DOHH2 (cell line): Measurements from ENCODE around the gene CDH24.

ENCODE experiments used
- H3F3A ChIP-seq: fragments of 200-600 bp; sonication (generic), shearing (Covaris generic); 2 replicates; pipeline ENCODE4 v1.6.0; 2016; ENCODE audit warnings: antibody characterized with exemption, mild to moderate bottlenecking; ENCODE audit not compliant: control insufficient read depth, insufficient read depth
- H3K27ac ChIP-seq: fragments of 200-600 bp; sonication (generic); 2 replicates; pipeline ENCODE4 v1.5.1; 2014; ENCODE audit warnings: low read depth, mild to moderate bottlenecking, low read length, moderate library complexity
- H3K27me3 ChIP-seq: fragments of 200-600 bp; sonication (generic); 2 replicates; pipeline ENCODE4 v1.6.1; 2014; ENCODE audit warnings: mild to moderate bottlenecking, low read length, mixed read lengths; ENCODE audit not compliant: control insufficient read depth
- H3K36me3 ChIP-seq: fragments of 200-600 bp; sonication (generic); 2 replicates; pipeline ENCODE4 v1.6.1; 2014; ENCODE audit warnings: mild to moderate bottlenecking, low read length, moderate library complexity, mixed read lengths; ENCODE audit not compliant: control insufficient read depth
- H3K4me1 ChIP-seq: fragments of 200-600 bp; sonication (generic); 2 replicates; pipeline ENCODE4 v1.6.1; 2014; ENCODE audit warnings: mild to moderate bottlenecking, low read length, mixed read lengths; ENCODE audit not compliant: control insufficient read depth
- H3K4me2 ChIP-seq: fragments of 200-600 bp; sonication (generic); 2 replicates; pipeline ENCODE4 v1.6.0; 2014; ENCODE audit warnings: mild to moderate bottlenecking, low read length, moderate library complexity
- H3K4me3 ChIP-seq: fragments of 200-600 bp; sonication (generic); 2 replicates; pipeline ENCODE4 v1.5.1; 2014; ENCODE audit warnings: mild to moderate bottlenecking, low read length, mixed read lengths
- H3K79me2 ChIP-seq: fragments of 200-600 bp; sonication (generic); 2 replicates; pipeline ENCODE4 v1.6.1; 2014; ENCODE audit warnings: mild to moderate bottlenecking, low read length, mixed read lengths; ENCODE audit not compliant: control insufficient read depth
- H3K9me2 ChIP-seq: fragments of 200-600 bp; sonication (generic); replicated peaks from 2 replicates; pipeline ENCODE4 v1.6.1; 2014; ENCODE audit warnings: mild to moderate bottlenecking, low read length, mixed read lengths; ENCODE audit not compliant: control insufficient read depth
- H3K9me3 ChIP-seq: fragments of 200-600 bp; sonication (generic); 2 replicates; pipeline ENCODE4 v1.6.1; 2014; ENCODE audit warnings: antibody characterized with exemption, low read length, mixed read lengths; ENCODE audit not compliant: control insufficient read depth, insufficient read depth
- H4K20me1 ChIP-seq: fragments of 200-600 bp; sonication (generic); 2 replicates; pipeline ENCODE4 v1.6.0; 2014; ENCODE audit warnings: low read depth, mild to moderate bottlenecking, antibody characterized with exemption, low read length, moderate library complexity; ENCODE audit not compliant: control insufficient read depth, insufficient read depth
- CTCF ChIP-seq: fragments of 200-600 bp; sonication (generic); IDR thresholded peaks from one replicate; pipeline ENCODE4 v1.5.1; 2014; ENCODE audit warnings: antibody characterized with exemption, mild to moderate bottlenecking, low read depth, low read length; ENCODE audit not compliant: poor library complexity, severe bottlenecking
- EZH2phosphoT487 ChIP-seq: fragments of 200-600 bp; sonication (generic); IDR thresholded peaks from 2 replicates; pipeline ENCODE4 v1.6.1; 2017; ENCODE audit warnings: borderline replicate concordance, mild to moderate bottlenecking, antibody characterized with exemption, low read length, moderate library complexity, mixed read lengths

Gene CDH24

GRCh38 chr14:23047751-23048693 lies 9.3 kb downstream of the CDH24 start:
- Histone ChIP-seq H3K27me3 (no peaks in the 10 kb centered on the region), H3K9me3 (no peaks in the 10 kb centered on the region), H3K4me1 (no peaks in the 10 kb centered on the region), H3K79me2 (no peaks in the 10 kb centered on the region), H3K4me2 (no peak overlapping the region), H4K20me1 (no peaks in the 10 kb centered on the region), H3K9me2 (no peaks in the 10 kb centered on the region), H3K36me3 (no peaks in the 10 kb centered on the region), H3F3A (no peaks in the 10 kb centered on the region), H3K4me3 (no peak overlapping the region), H3K27ac (no peak overlapping the region)
- no peak for TF ChIP-seq EZH2phosphoT487
- TF ChIP-seq CTCF, result no peak

DNA sequence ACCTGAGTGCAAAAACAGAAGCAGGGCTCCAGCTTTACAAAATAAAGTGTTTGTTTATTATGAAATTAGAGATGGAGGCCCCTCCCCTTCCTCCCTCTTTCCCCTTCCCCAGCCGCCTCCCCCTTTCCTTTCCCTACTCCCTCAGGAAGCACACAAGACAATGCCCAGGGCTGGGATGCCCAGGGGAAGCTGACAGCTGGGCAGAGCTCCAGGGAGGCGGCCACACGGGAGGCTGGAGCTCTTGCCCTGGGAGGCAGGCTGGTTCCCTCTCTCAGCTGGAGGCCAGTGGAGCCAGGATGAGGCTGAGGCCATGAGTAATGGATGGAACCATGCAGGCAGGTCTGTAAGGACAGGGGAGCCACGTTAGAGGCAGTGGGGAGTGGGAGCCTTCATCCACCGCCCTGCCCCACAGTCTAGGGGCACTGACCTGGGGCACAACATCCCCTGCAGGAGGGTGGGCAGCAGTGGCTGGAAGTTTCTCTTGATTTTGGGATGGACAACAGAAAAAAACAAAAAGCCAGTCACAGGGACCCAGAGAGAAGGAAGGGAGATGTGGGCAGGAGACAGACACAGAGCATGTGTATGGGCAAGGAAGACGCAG lies 10.2 kb downstream of the CDH24 start:
- H3K4me3 ChIP-seq, result no peak overlapping the region
- no peak overlapping the region for H3K4me2 ChIP-seq
- H3F3A ChIP-seq, result no peaks in the 10 kb centered on the region
- no peaks in the 10 kb centered on the region for H3K36me3 ChIP-seq
- no peaks in the 10 kb centered on the region for H3K4me1 ChIP-seq
- no peaks in the 10 kb centered on the region for H3K27me3 ChIP-seq
- H4K20me1 ChIP-seq, result no peaks in the 10 kb centered on the region
- no peaks in the 10 kb centered on the region for H3K9me2 ChIP-seq
- no peaks in the 10 kb centered on the region for H3K79me2 ChIP-seq
- H3K9me3 ChIP-seq, result no peaks in the 10 kb centered on the region
- TF ChIP-seq EZH2phosphoT487 (no peak), CTCF (no peak)
- no peak overlapping the region for H3K27ac ChIP-seq

DNA sequence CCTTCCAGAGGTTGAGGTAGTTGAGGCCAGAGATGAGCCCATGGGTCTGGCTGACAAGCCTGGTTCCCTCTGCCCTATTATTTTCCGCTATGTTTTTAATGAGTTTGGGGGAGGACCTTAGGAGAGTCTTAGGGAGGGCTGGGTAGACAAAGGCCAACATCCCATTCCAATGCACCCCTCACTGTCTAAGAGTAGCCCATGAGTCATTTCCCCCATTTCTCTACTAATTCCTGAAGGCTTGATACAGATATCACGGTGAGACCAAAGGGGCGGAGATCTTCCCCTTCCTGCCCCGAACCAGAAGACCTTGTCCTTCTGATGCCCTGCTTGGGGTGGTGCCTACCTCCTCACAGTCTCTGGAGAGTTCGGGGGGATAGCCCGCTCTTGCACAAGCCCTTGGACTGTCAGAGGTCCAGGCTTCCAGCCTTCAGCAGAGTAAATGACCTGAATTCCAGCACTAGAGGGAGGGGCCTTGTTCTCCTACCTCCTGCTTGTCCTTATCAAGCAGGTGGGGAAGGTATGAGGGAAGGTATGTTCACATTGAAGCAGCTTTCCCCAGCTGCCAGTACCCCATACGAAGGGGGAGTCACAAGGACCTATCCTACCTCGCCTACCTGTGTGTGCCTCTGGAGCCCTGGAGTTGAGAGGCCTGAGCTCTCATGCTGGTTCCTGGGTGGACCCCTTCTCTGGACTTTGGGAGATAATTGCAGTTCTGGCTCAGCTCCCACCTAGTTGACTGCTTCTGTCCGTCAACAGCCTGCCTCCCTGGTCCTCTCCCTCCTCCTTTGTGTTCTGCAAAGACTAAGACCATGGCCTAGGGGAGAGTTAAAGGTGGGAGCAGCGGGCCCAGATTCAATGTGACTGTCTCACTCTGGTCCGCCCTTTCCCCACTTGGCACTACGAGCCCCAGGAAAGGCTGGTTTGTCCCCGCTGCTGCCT lies 11.6 kb downstream of the CDH24 start:
- Histone ChIP-seq H3K27ac (no peak overlapping the region), H3K9me2 (no peaks in the 10 kb centered on the region), H3K27me3 (no peaks in the 10 kb centered on the region), H3K4me2 (no peak overlapping the region), H4K20me1 (no peaks in the 10 kb centered on the region), H3K79me2 (no peaks in the 10 kb centered on the region), H3K4me3 (no peak overlapping the region), H3K4me1 (no peaks in the 10 kb centered on the region), H3F3A (no peaks in the 10 kb centered on the region), H3K9me3 (no peaks in the 10 kb centered on the region), H3K36me3 (no peaks in the 10 kb centered on the region)
- TF ChIP-seq CTCF, result no peak
- no peak for TF ChIP-seq EZH2phosphoT487
